ENCODE measurements around the gene ARHGAP18.

ARHGAP18 gene

GRCh38 chr6:129539032-129539431 is 170.9 kb downstream of the ARHGAP18 start:
- TF ChIP-seq CTCF (IDR thresholded peaks at IDR 0.05; ENCODE audit: borderline replicate concordance, insufficient read depth, low read depth, low read length): no peak
- H3K4me3 ChIP-seq (ENCODE audit: low read depth, low read length): no peak overlapping the region

GRCh38 chr6:129536271-129536670 is 173.7 kb downstream of the ARHGAP18 start:
- no peak overlapping the region for H3K4me3 ChIP-seq (ENCODE audit: low read depth, low read length)
- TF ChIP-seq CTCF (IDR thresholded peaks at IDR 0.05; ENCODE audit: borderline replicate concordance, insufficient read depth, low read depth, low read length): no peak

- TF ChIP-seq CTCF (IDR thresholded peaks at IDR 0.05; ENCODE audit: borderline replicate concordance, insufficient read depth, low read depth, low read length): no peak
- no peak overlapping the region for H3K4me3 ChIP-seq (ENCODE audit: low read depth, low read length)
Observed at GRCh38 chr6:129534926-129535325, 175.1 kb downstream of the ARHGAP18 start.
